Kidney epithelial cell (primary cell): ENCODE data around the gene CORO6. TPM values are rescaled to one million over a fixed set of nuclear protein-coding genes. Genes with fewer than 3 reads are reported as not detected.
"Not testable (repeated sequence)": the region's sequence is repeated elsewhere in the genome, so short reads cannot be mapped to it uniquely, and the experiment has no call there.

Experiments
- DNase-seq: peaks from one replicate; pipeline ENCODE4 v3.0.0-alpha.2; 2010; ENCODE audit warnings: low read depth
- H3K27me3 ChIP-seq: 2 replicates; pipeline ENCODE4 v1.6.0; 2011; ENCODE audit warnings: low read length; ENCODE audit not compliant: control insufficient read depth, insufficient read depth
- H3K36me3 ChIP-seq: 2 replicates; pipeline ENCODE4 v1.5.1; 2011; ENCODE audit warnings: low read length; ENCODE audit not compliant: control insufficient read depth, insufficient read depth
- H3K4me3 ChIP-seq: 2 replicates; pipeline ENCODE4 v1.5.1; 2011; ENCODE audit warnings: low read depth, mild to moderate bottlenecking, control low read depth, low read length
- total RNA-seq: library from RNA; depleted of rRNA; stranded (reverse); fragments of >200 nt; gene quantifications from 2 replicates; pipeline ENCODE4 v1.2.3, GENCODE V29; 2015
- TF ChIP-seq, protein P1 (sequence below): IDR thresholded peaks from 2 replicates; pipeline ENCODE4 v1.5.1; 2011; ENCODE audit warnings: mild to moderate bottlenecking, moderate library complexity, low read length, control low read depth, inconsistent platforms; ENCODE audit not compliant: insufficient read depth, poor library complexity, severe bottlenecking

Gene CORO6
- total RNA-seq, 1 donor from 2014 or later = 2.2 TPM

DNA sequence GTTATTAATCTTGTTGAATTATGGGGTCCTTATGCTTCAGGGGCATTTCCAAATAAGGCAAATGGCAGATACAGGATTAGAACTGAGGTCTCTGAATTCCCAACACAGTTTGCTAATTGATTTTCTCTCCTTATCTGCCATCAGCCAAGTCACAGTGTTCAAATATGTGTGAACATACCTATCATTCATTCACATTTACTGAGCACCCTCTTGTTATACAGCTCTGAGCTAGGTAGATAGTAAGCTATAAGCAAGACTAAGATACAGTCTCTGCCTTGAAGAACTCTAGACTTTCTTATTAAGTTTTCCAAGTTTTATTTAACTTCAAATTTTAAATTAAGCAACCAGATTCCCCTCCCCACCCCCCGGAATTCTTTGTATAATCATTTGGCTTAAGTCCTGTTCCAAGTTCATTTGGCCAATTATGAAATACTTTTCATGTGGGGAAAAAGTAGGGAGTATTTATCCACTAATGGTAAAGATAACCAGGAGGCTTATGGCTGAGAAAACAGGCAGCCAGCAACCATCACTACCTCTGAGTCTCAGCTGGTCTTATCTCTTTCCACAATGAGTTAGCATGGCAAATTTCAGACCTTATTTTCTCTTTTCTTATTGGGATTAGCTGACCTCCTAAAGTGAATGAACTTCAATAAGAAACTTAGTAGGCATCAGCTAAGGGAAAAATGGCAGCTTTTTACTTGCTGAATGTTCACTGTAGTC, 31.4 kb upstream of the CORO6 start:
- TF ChIP-seq, protein P1, sequence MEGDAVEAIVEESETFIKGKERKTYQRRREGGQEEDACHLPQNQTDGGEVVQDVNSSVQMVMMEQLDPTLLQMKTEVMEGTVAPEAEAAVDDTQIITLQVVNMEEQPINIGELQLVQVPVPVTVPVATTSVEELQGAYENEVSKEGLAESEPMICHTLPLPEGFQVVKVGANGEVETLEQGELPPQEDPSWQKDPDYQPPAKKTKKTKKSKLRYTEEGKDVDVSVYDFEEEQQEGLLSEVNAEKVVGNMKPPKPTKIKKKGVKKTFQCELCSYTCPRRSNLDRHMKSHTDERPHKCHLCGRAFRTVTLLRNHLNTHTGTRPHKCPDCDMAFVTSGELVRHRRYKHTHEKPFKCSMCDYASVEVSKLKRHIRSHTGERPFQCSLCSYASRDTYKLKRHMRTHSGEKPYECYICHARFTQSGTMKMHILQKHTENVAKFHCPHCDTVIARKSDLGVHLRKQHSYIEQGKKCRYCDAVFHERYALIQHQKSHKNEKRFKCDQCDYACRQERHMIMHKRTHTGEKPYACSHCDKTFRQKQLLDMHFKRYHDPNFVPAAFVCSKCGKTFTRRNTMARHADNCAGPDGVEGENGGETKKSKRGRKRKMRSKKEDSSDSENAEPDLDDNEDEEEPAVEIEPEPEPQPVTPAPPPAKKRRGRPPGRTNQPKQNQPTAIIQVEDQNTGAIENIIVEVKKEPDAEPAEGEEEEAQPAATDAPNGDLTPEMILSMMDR = no peak
- Histone ChIP-seq H3K4me3 (no peak overlapping the region), H3K27me3 (no peaks in the 10 kb centered on the region), H3K36me3 (no peaks in the 10 kb centered on the region)
- no peak for DNase-seq

DNA sequence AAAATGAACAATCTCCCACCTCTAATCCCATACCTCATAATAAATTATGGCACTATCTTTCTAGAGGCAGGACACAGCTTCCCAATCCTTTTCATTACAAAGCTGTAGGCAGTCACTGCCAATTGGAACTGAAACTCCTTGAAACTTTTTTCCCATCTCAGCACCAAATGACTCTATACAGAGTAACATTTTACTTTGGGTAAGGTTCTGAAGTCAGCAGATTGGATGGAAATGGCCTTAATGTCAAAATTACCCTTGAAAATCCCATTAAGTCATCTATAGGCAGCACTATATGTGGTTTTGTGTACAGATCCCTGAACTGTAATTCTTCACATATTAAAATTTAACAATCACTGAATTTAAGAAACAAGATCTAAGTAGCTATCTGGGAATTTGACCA, 30.3 kb upstream of the CORO6 start:
- Histone ChIP-seq H3K36me3 (no peaks in the 10 kb centered on the region), H3K27me3 (no peaks in the 10 kb centered on the region), H3K4me3 (no peak overlapping the region)
- no peak for DNase-seq
- TF ChIP-seq, protein P1 = no peak

DNA sequence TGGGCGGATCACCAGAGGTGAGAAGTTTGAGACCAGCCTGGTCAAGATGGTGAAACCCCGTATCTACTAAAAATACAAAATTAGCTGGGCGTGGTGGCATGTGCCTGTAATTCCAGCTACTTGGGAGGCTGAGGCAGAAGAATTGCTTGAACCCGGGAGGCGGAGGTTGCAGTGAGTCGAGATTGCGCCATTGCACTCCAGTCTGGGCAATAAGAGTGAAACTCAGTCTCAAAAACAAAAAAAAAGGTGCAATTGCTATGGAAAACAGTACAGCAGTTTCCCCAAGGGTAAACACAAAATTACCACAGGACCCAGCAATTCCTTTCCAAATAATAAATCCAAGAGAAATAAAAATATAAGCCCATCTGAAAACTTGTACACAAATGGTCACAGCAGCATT, 29.2 kb upstream of the CORO6 start:
- not testable (repeated sequence) for DNase-seq, H3K27me3 ChIP-seq, H3K36me3 ChIP-seq, H3K4me3 ChIP-seq

DNA sequence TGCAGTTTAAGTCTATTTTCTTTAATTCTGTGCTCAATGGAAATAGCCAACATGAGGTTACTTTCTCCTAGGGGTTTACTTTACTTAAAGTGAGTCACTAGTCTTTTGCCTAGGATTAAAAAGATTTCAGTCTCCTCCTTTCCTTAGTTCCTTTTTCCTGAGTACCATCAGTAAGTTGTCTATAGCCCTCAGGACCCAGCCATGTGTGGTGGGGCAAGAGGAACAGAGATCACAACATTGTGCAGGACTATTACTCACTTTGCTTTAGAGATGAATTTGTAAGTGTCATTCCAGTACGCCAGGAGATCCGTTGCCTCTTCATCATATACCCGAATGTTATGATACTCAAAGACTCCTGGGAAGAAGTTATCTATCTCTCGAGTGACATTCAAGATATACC, 27.7 kb upstream of the CORO6 start:
- no peak for DNase-seq
- no peak overlapping the region for H3K4me3 ChIP-seq
- no peaks in the 10 kb centered on the region for H3K36me3 ChIP-seq
- TF ChIP-seq, protein P1 = no peak
- no peaks in the 10 kb centered on the region for H3K27me3 ChIP-seq

DNA sequence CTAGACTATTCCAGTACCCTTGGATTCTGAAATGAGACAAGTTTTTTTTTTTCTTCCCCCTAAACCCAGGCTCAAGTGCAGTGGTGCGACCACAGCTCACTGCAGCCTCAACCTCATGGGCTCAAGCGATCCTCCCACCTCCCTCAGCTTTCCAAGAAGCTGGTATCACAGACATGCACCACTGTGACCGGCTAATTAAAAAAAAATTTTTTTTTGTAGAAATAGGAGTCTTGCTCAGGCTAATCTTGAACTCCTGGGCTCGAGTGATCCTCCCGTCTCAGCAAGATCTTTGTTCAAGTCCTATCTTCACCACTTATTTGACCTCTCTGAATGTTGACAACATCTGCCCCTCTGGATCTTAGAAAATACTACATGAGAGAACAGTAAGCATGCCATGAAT, 26.6 kb upstream of the CORO6 start:
- TF ChIP-seq, protein P1 = no peak
- no peaks in the 10 kb centered on the region for H3K36me3 ChIP-seq
- DNase-seq = no peak
- H3K27me3 ChIP-seq = no peaks in the 10 kb centered on the region
- H3K4me3 ChIP-seq = no peak overlapping the region

DNA sequence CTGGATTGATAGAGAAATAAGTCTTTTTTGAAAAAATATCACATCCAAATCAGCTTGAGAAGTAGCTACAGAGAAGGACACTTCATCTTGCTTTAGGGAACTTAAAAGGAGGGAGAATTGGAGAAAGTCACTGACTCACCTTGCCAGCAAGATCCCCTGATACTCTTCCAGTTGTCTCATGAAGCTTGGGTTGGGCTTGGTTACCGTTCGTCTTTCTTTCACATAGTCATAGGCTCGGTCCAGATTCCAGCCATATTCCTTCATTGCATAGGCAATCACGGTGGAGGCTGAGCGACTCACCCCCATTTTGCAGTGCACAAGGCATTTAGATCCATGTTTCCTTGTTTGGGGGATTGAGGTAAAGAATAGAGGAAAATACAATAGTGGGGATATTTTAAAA, 25.3 kb upstream of the CORO6 start:
- H3K36me3 ChIP-seq = no peaks in the 10 kb centered on the region
- TF ChIP-seq, protein P1 = no peak
- DNase-seq = no peak
- no peak overlapping the region for H3K4me3 ChIP-seq
- no peaks in the 10 kb centered on the region for H3K27me3 ChIP-seq
